Esophagus squamous epithelium (tissue), 4 donors: ENCODE data around the gene MAP2K5.

ENCODE experiments used
- CTCF ChIP-seq, 6 experiments: fragments of 450-650 bp in 4 of 6; fragments of 200-600 bp in 2 of 6; sonication (generic) in 2 of 6; IDR thresholded peaks; one replicate each; pipeline ENCODE4 v1.5.1; 2016 to 2019; ENCODE audit warnings: antibody characterized with exemption in 6 of 6, mild to moderate bottlenecking in 4 of 6, moderate library complexity in 4 of 6
- POLR2A ChIP-seq, 4 donors: fragments of 450-650 bp; IDR thresholded peaks; one replicate each; pipeline ENCODE4 v1.6.1; 2017; ENCODE audit warnings: antibody characterized with exemption in 4 of 4, mild to moderate bottlenecking in 4 of 4, moderate library complexity in 3 of 4

DNA sequence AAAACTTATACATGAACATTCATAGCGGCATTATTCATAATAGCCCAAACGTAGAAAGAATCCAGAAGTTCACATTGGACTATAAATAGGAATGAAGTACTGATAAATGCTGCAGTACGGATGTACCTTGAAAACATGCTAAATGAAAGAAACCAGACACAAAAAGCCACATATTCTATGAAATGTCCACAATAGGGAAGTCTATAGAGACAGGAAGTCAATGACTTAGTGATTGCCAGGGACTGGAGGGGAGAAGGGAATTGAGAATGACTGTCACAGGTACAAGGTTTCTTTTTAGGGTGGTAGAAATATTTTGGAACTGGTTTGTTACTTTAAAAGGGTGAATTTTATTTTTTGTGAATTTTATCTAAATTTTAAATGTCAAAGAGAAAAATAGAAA, 211.4 kb downstream of the MAP2K5 start:
- TF ChIP-seq CTCF (IDR thresholded peaks at IDR 0.05): no peak
- no peak for TF ChIP-seq POLR2A (IDR thresholded peaks at IDR 0.05)
